Central memory CD4-positive, alpha-beta T cell (primary cell): ENCODE data around the gene SPAAR.
"Not testable (repeated sequence)": the region's sequence is repeated elsewhere in the genome, so short reads cannot be mapped to it uniquely, and the experiment has no call there.

ENCODE experiments used
- DNase-seq: peaks from one replicate; pipeline ENCODE4 v3.0.0; 2022

SPAAR gene

GRCh38 chr9:35905051-35905781 is 4.1 kb upstream of the SPAAR start:
- no peak for DNase-seq

- no peak for DNase-seq
Observed at GRCh38 chr9:35905912-35906679, 3.2 kb upstream of the SPAAR start, which contains the start of gene HRCT1. Gene HRCT1 (plus strand): TSS chr9:35906202. CDS start chr9:35906288, 86 bp downstream.

GRCh38 chr9:35906923-35907699 is 2.2 kb upstream of the SPAAR start:
- no peak for DNase-seq

GRCh38 chr9:35907711-35908503 is 1.4 kb upstream of the SPAAR start:
- DNase-seq = no peak

- DNase-seq = no peak
Observed at GRCh38 chr9:35908504-35909125, 675 bp upstream of the SPAAR start.

- no peak for DNase-seq
Observed at GRCh38 chr9:35909687-35910612, 660 bp downstream of the SPAAR start.

- DNase-seq = peak; percentile 55
Observed at GRCh38 chr9:35910613-35911359, 1.5 kb downstream of the SPAAR start.

- DNase-seq = no peak
Observed at GRCh38 chr9:35911690-35912089, 2.4 kb downstream of the SPAAR start.

- DNase-seq = no peak
Observed at GRCh38 chr9:35912791-35913400, 3.6 kb downstream of the SPAAR start.

GRCh38 chr9:35913429-35913828 is 4.1 kb downstream of the SPAAR start:
- DNase-seq = not testable (repeated sequence)

- no peak for DNase-seq
Observed at GRCh38 chr9:35914301-35914807, 5.1 kb downstream of the SPAAR start.

GRCh38 chr9:35915681-35916294 is 6.5 kb downstream of the SPAAR start:
- DNase-seq = no peak

- no peak for DNase-seq
Observed at GRCh38 chr9:35917261-35917660, 8.0 kb downstream of the SPAAR start.

- DNase-seq = no peak
Observed at GRCh38 chr9:35918780-35919179, 9.5 kb downstream of the SPAAR start.

GRCh38 chr9:35919212-35920008 is 10.1 kb downstream of the SPAAR start:
- no peak for DNase-seq

- no peak for DNase-seq
Observed at GRCh38 chr9:35920051-35920620, 10.8 kb downstream of the SPAAR start.

GRCh38 chr9:35923598-35923926 is 14.3 kb downstream of the SPAAR start:
- DNase-seq = no peak
